Caco-2 (cell line): ENCODE data around the gene RANBP17. TPM values are rescaled to one million over a fixed set of nuclear protein-coding genes. Genes with fewer than 3 reads are reported as not detected.
A peak's percentile ranks its signal among the peaks of the same experiment; 100 is the strongest.

Experiments used
- BruUV-seq: library from RNA; stranded (reverse); fragments of 400-500 nt; replicated peaks from 2 replicates; lab custom pipeline; 2021; lab: Mats Ljungman, UMichigan
- CTCF ChIA-PET: fragments of 300-600 bp; sonication (Branson Sonifier 250); formaldehyde crosslinking; loops from one replicate; lab custom pipeline; 2022; ENCODE audit warnings: antibody characterized with exemption; lab: Charles Lee
- POLR2A ChIA-PET: fragments of 300-600 bp; sonication (Branson Sonifier 250); formaldehyde crosslinking; loops from one replicate; lab custom pipeline; 2022; ENCODE audit warnings: antibody characterized with exemption; lab: Charles Lee
- DNase-seq, 2 experiments: peaks; one replicate each; pipeline versions ENCODE4 v3.0.0 to v3.0.0-alpha.2; 2020 to 2022
- H3K27me3 ChIP-seq: replicated peaks from 2 replicates; pipeline ENCODE4 v1.6.0; 2011; ENCODE audit warnings: low read length; ENCODE audit not compliant: control insufficient read depth, insufficient read depth
- H3K36me3 ChIP-seq: 2 replicates; pipeline ENCODE4 v1.5.1; 2011; ENCODE audit warnings: low read length; ENCODE audit not compliant: control insufficient read depth, insufficient read depth
- H3K4me1 ChIP-seq: fragments of 250-450 bp; sonication (Bioruptor Pico); 2 replicates; pipeline ENCODE4 v1.5.1; 2020; ENCODE audit warnings: mild to moderate bottlenecking
- H3K4me3 ChIP-seq: 2 replicates; pipeline ENCODE4 v1.5.1; 2011; ENCODE audit warnings: low read depth, mild to moderate bottlenecking, control low read depth, low read length
- H3K9me3 ChIP-seq: fragments of 250-450 bp; sonication (Bioruptor Pico); 2 replicates; pipeline ENCODE4 v1.5.1; 2020; ENCODE audit warnings: mild to moderate bottlenecking, moderate library complexity
- H3K27ac Mint-ChIP-seq: one replicate; pipeline ENCODE4 v1.8.0; 2022; ENCODE audit warnings: mixed read lengths; ENCODE audit not compliant: unreplicated experiment
- H3K27me3 Mint-ChIP-seq: one replicate; pipeline ENCODE4 v1.8.0; 2022; ENCODE audit warnings: mixed read lengths; ENCODE audit not compliant: insufficient read depth, unreplicated experiment
- H3K36me3 Mint-ChIP-seq: one replicate; pipeline ENCODE4 v1.8.0; 2022; ENCODE audit warnings: mild to moderate bottlenecking, mixed read lengths; ENCODE audit not compliant: insufficient read depth, unreplicated experiment
- H3K4me1 Mint-ChIP-seq: one replicate; pipeline ENCODE4 v1.8.0; 2022; ENCODE audit warnings: low read depth, mixed read lengths; ENCODE audit not compliant: unreplicated experiment
- H3K4me3 Mint-ChIP-seq: one replicate; pipeline ENCODE4 v1.8.0; 2022; ENCODE audit warnings: mild to moderate bottlenecking, moderate library complexity, mixed read lengths; ENCODE audit not compliant: unreplicated experiment
- H3K9me3 Mint-ChIP-seq: one replicate; pipeline ENCODE4 v1.8.0; 2022; ENCODE audit warnings: mixed read lengths; ENCODE audit not compliant: unreplicated experiment
- intact Hi-C: fragments of 100-400 bp; cut with micrococcal nuclease; formaldehyde crosslinking; loops from one replicate; pipeline ENCODE4 v1.10.0; 2022; ENCODE audit not compliant: unreplicated experiment
- total RNA-seq: library from RNA; stranded (reverse); gene quantifications from 2 replicates; pipeline ENCODE4 v1.2.3, GENCODE V29; 2022
- TF ChIP-seq, protein P1 (sequence below), 2 experiments: fragments of 200-600 bp in 1 of 2; IDR thresholded peaks; 1 replicate in 1 of 2; 2 replicates in 1 of 2; pipeline versions ENCODE4 v1.5.1 to v1.8.0; 2011 to 2022; ENCODE audit warnings: antibody characterized with exemption in 1 of 2, control low read depth in 1 of 2, inconsistent platforms in 1 of 2, low read depth in 1 of 2, low read length in 1 of 2, mild to moderate bottlenecking in 1 of 2, moderate library complexity in 1 of 2; ENCODE audit not compliant: insufficient read depth in 1 of 2, severe bottlenecking in 1 of 2, unreplicated experiment in 1 of 2

The RANBP17 gene
- total RNA-seq, 1 experiment from 2014 or later = 28.2 TPM

DNA sequence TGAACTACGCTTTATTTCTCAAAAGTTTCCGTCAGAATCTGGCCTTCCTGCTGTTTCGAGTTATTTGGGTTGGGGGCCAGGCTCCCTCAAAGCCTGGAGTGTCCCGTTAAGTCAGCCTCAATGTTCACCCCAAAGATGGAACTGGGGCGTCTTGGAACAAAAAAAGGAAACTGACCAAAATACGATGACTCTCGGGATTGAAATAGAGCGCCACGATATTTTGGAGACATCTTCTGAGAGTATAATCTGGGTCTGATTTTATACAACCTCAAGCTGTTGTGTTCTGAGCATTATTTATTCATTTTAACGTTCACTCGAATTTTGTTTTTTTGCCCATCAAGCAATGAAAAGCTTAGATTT is 475.4 kb downstream of the RANBP17 start:
- no peaks in the 10 kb centered on the region for H3K9me3 ChIP-seq
- H3K4me1 ChIP-seq = peaks cover 13% of the 10 kb centered on the region
- H3K36me3 ChIP-seq = no peaks in the 10 kb centered on the region
- Mint-ChIP-seq H3K9me3 (no peaks in the 10 kb centered on the region), H3K4me3 (peak overlapping the region; percentile 71), H3K27ac (no peak overlapping the region), H3K4me1 (no peaks in the 10 kb centered on the region), H3K27me3 (peaks cover 4% of the 10 kb centered on the region), H3K36me3 (no peaks in the 10 kb centered on the region)
- CTCF ChIA-PET = interaction anchor here (1.7 kb wide), 1 partner anchor 130 kb away, joined by 7 read pairs; no protein-coding TSS in a partner anchor
- no TSS peak for BruUV-seq
- H3K4me3 ChIP-seq = no peak overlapping the region
- H3K27me3 ChIP-seq = no peaks in the 10 kb centered on the region
- POLR2A ChIA-PET = no interaction called here
- intact Hi-C loops = loop anchor here (1.0 kb wide), 2 partner anchors 64 to 130 kb away; no protein-coding TSS in a partner anchor
- TF ChIP-seq, protein P1, sequence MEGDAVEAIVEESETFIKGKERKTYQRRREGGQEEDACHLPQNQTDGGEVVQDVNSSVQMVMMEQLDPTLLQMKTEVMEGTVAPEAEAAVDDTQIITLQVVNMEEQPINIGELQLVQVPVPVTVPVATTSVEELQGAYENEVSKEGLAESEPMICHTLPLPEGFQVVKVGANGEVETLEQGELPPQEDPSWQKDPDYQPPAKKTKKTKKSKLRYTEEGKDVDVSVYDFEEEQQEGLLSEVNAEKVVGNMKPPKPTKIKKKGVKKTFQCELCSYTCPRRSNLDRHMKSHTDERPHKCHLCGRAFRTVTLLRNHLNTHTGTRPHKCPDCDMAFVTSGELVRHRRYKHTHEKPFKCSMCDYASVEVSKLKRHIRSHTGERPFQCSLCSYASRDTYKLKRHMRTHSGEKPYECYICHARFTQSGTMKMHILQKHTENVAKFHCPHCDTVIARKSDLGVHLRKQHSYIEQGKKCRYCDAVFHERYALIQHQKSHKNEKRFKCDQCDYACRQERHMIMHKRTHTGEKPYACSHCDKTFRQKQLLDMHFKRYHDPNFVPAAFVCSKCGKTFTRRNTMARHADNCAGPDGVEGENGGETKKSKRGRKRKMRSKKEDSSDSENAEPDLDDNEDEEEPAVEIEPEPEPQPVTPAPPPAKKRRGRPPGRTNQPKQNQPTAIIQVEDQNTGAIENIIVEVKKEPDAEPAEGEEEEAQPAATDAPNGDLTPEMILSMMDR (IDR thresholded peaks at IDR 0.05; ENCODE audit: insufficient read depth in 1 of 2, low read depth in 1 of 2, low read length in 1 of 2, severe bottlenecking in 1 of 2, unreplicated experiment in 1 of 2) = peak in 1 of 2 experiments; percentile 6
- DNase-seq = no peak

DNA sequence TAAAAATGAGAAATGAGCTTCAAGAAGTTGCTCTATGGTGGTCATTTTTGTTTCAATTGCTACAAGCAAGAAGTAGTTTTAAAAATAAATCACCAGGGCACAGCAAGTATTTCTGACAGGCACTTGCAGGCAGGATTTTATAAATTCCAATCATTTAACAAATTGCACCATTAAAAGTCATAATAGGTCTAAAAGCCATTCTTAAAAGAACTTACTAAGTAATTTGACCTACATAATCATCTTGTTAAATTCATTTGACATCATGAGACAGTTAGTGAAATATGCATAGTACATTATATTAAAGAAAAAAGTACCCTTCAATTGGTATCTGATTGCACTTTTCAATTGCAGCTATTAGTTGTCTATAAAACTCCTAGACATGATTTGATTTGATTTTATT is 478.2 kb downstream of the RANBP17 start:
- POLR2A ChIA-PET = interaction anchor here (1.0 kb wide), 1 partner anchor 47 kb away, joined by 3 read pairs; no protein-coding TSS in a partner anchor
- no peak for DNase-seq
- TF ChIP-seq, protein P1 (IDR thresholded peaks at IDR 0.05; ENCODE audit: insufficient read depth in 1 of 2, low read depth in 1 of 2, low read length in 1 of 2, severe bottlenecking in 1 of 2, unreplicated experiment in 1 of 2) = no peak
- BruUV-seq = no TSS peak
- Mint-ChIP-seq H3K4me1 (no peaks in the 10 kb centered on the region), H3K4me3 (no peak overlapping the region), H3K27me3 (peaks cover 2% of the 10 kb centered on the region), H3K9me3 (no peaks in the 10 kb centered on the region), H3K27ac (no peak overlapping the region), H3K36me3 (no peaks in the 10 kb centered on the region)
- H3K27me3 ChIP-seq = no peaks in the 10 kb centered on the region
- H3K9me3 ChIP-seq = no peaks in the 10 kb centered on the region
- peaks cover 13% of the 10 kb centered on the region for H3K4me1 ChIP-seq
- no peak overlapping the region for H3K4me3 ChIP-seq
- H3K36me3 ChIP-seq = no peaks in the 10 kb centered on the region
- intact Hi-C loops = loop anchor here (5.0 kb wide), 1 partner anchor 593 kb away; no protein-coding TSS in a partner anchor
- CTCF ChIA-PET = no interaction called here

GRCh38 chr5:171340491-171340890 is 478.7 kb downstream of the RANBP17 start:
- H3K9me3 Mint-ChIP-seq = no peaks in the 10 kb centered on the region
- no peaks in the 10 kb centered on the region for H3K4me1 Mint-ChIP-seq
- POLR2A ChIA-PET = interaction anchor here (1.0 kb wide), 1 partner anchor 47 kb away, joined by 3 read pairs; no protein-coding TSS in a partner anchor
- H3K4me1 ChIP-seq = peaks cover 13% of the 10 kb centered on the region
- no peaks in the 10 kb centered on the region for H3K36me3 ChIP-seq
- H3K36me3 Mint-ChIP-seq = no peaks in the 10 kb centered on the region
- no peak overlapping the region for H3K27ac Mint-ChIP-seq
- H3K27me3 Mint-ChIP-seq = no peaks in the 10 kb centered on the region
- no peaks in the 10 kb centered on the region for H3K27me3 ChIP-seq
- H3K9me3 ChIP-seq = no peaks in the 10 kb centered on the region
- H3K4me3 ChIP-seq = no peak overlapping the region
- CTCF ChIA-PET = interaction anchor here (0.6 to 2.6 kb wide), 3 partner anchors 133 to 547 kb away, joined by 3 to 14 read pairs (median 4); no protein-coding TSS in a partner anchor
- intact Hi-C loops = loop anchor here (5.0 kb wide), 1 partner anchor 593 kb away; no protein-coding TSS in a partner anchor
- TF ChIP-seq, protein P1 (IDR thresholded peaks at IDR 0.05; ENCODE audit: insufficient read depth in 1 of 2, low read depth in 1 of 2, low read length in 1 of 2, severe bottlenecking in 1 of 2, unreplicated experiment in 1 of 2) = no peak
- no peak overlapping the region for H3K4me3 Mint-ChIP-seq
- no TSS peak for BruUV-seq
- DNase-seq = no peak
